ENCODE measurements around the gene CLPTM1.

The CLPTM1 gene

GRCh38 chr19:45016388-45017314, 61.5 kb downstream of the CLPTM1 start:
- DNase-seq: peak; percentile 98

- no peak for DNase-seq
Measured at GRCh38 chr19:45019187-45019586, 64.0 kb downstream of the CLPTM1 start.

GRCh38 chr19:45020071-45020470, 64.9 kb downstream of the CLPTM1 start:
- peak; percentile 73 for DNase-seq

GRCh38 chr19:45021971-45022370, 66.8 kb downstream of the CLPTM1 start:
- no peak for DNase-seq

DNA sequence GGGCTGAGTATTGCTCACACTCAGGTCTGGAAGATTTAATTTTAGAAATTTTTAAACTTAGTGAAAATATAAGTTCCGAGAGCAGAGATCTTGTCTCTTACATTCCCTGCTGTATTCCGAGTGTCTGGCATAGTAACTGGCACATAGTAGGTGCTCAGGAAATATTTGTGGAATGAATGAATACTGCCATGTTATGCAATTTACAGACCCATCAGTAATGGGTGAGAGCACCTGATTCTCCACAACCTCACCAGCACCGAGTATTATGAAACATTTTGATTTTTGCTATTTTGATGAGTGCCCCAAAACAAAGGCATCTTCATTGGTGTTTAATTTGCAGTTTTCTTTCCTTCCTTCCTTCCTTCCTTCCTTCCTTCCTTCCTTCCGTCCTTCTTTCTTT, 67.9 kb downstream of the CLPTM1 start:
- no peak for DNase-seq

- DNase-seq: no peak
Measured at GRCh38 chr19:45025264-45025663, 70.1 kb downstream of the CLPTM1 start.

- DNase-seq: no peak
Measured at GRCh38 chr19:45027371-45027770, 72.2 kb downstream of the CLPTM1 start.

GRCh38 chr19:45030825-45031224, 75.6 kb downstream of the CLPTM1 start:
- DNase-seq: no peak

- DNase-seq: no peak
Measured at GRCh38 chr19:45032421-45032820, 77.2 kb downstream of the CLPTM1 start.

DNA sequence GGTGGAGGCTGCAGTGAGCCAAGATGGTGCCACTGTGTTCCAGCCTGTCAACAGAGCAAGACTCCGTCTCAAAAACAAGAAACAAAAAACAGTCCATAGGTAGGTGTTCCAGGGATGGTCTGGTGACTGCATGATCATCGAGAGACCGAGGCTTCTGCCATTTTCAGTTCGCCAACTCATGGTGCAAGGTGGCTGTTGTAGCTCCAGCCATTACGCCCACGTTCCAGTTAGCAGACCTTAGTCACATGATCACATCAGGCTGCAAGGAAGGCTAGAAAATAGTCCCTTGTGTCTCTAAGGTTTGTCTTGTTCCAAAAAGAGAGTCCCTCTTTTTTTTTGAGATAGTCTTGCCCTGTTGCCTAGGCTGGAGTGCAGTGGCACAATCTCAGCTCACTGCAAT, 80.6 kb downstream of the CLPTM1 start:
- DNase-seq: no peak

GRCh38 chr19:45037393-45038169, 82.4 kb downstream of the CLPTM1 start:
- DNase-seq: no peak

GRCh38 chr19:45038931-45039893, 84.0 kb downstream of the CLPTM1 start, which contains the start of gene CLASRP:
Gene CLASRP, plus strand, starts transcription at chr19:45039045. Its CDS starts 1,168 bp downstream, at chr19:45040213.
- DNase-seq: peak; percentile 92

DNA sequence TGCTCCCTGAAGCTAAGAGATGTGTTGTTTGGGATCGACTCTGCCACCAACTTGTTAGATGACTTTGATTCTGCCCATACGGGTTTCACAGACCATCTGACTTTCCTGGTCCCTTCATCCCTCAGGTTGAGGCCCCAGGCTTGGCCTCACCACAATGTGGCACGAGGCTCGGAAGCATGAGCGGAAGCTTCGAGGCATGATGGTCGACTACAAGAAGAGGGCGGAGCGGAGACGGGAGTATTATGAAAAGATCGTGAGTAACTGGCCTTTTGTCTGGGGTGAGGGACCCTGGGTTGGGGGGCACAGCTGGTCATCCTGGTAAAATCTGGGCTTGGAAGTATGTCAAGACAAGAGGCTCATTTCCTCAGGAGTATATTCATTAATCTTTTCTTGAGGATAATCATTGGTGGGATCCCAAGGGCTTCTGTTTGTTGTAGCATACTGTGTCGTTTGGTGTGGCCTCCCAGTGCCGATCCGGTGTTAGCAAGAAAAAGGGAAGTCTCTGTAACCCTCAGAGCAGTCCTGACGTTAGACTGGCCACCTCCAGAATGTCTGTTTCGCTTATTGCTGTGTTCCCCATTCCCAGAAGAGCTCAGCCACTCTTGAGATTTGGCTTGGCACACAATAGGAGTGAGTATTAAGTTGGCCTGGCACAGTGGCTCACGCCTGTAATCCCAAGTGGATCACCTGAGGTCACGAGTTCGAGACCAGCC, 85.0 kb downstream of the CLPTM1 start:
- DNase-seq: peak; percentile 97

DNA sequence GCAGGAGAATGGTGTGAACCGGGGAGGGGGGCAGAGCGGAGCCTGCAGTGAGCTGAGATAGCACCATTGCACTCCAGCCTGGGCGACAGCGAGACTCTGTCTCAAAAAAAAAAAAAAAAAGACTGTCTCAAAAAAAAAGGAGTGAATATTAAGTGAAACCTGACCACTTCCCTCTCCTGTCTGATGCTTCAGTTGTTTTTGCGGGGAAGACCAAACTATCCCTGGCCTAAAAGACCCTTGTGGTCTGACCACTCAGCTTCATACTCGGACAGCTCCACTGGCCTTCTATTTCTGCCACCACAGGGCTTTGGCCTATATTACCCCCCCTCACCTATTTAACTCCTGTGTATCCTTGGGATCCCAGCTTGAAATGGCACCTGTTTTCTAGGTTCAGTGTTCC, 85.9 kb downstream of the CLPTM1 start:
- peak; percentile 83 for DNase-seq
